ENCODE data around the gene PSMD9.

PSMD9 gene

GRCh38 chr12:121957861-121958515 lies 69.4 kb downstream of the PSMD9 start:
- DNase-seq, result no peak

DNA sequence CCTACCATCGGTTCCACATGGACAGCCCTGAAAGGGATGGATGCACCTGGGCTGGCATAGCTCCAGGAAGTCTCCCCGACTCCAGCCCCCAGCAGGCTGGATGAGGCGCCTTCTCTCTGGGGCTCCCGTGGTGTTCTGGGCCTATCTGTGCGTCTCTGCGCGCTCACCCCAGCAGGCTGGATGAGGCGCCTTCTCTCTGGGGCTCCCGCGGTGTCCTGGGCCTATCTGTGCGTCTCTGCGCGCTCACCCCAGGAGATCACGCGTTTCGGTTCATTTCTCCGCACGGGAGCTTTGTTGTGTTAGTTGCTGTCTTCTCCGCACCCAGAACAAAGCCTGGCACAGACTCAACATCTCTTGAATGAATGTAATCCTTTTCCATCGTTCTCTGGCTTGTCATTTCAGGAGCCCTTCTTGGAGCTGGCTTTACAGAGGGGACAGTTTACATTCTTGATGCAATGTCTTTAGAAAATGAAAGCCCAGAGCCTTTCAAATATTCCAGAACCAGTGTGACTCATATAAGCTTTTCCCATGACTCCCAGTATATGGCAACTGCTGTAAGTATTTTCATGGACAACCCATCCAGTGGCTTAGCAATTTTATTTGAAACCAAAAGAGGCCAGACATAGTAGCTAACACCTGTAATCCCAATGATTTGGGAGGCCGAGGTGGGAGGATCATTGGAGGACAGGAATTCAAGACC lies 70.1 kb downstream of the PSMD9 start:
- DNase-seq, result no peak

GRCh38 chr12:121960541-121960940 lies 72.0 kb downstream of the PSMD9 start:
- DNase-seq, result no peak

DNA sequence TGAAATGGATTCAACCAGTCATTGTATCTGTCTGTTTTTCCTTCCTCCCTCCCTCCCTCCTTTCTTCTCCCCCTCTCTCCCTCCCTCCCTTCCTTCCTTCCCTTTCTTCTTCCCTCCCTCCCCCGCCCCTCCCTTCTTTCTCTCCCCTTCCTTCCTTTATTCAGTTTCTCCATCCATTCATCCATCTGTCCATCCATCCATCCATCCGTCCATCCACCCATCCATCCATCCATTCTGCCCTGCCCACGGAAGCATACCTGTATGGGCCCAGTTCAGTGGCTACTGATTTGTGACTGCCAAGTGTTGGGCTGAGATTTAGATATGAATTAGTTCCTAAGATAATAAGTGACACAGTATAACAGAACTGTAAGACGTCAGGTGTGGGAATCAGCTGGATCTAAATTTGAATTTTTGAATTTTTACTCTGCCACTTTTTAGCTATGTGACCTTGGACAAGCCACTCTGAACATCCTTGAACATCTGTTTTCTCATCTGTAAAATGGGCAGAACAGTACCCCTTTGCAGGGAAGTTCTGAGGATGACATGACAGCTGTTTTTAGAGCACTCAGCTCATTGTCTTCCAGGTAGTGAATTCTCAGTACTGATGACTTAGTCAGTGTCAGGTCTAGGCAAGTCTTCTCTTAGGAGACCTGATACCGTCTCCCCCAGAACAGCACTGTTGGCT lies 72.7 kb downstream of the PSMD9 start:
- no peak for DNase-seq

DNA sequence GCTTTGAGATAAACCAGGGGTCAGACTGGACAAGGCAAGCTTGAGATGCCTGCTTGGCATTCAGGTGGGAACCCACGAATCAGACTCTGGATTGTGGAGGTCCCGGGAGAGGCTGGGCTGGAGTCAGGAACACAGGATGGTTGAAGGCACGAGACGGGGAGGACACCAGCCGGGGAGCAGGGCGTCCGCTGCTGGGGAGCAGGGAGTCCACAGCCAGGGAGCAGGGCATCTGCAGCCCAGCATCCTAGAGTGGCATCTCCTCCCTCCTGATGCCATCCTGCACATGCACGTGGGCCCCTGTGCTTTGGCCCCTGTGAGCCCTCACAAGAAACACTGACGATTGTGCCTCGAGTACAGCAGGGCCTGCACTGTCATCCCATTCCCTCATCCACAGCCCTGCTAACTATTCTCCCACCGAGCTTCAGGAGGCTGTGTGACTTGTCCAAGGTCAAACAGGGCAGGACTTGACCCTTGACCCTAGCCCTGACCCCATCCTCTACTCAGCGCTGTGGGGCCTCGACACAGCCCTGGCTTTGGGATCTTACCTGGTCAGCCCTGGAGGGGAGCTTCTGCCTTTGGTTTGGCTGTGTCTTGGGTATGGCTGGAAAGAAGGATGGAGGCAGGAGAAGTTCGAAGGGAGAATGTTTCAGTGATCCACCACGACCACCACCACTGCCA lies 74.9 kb downstream of the PSMD9 start:
- no peak for DNase-seq

DNA sequence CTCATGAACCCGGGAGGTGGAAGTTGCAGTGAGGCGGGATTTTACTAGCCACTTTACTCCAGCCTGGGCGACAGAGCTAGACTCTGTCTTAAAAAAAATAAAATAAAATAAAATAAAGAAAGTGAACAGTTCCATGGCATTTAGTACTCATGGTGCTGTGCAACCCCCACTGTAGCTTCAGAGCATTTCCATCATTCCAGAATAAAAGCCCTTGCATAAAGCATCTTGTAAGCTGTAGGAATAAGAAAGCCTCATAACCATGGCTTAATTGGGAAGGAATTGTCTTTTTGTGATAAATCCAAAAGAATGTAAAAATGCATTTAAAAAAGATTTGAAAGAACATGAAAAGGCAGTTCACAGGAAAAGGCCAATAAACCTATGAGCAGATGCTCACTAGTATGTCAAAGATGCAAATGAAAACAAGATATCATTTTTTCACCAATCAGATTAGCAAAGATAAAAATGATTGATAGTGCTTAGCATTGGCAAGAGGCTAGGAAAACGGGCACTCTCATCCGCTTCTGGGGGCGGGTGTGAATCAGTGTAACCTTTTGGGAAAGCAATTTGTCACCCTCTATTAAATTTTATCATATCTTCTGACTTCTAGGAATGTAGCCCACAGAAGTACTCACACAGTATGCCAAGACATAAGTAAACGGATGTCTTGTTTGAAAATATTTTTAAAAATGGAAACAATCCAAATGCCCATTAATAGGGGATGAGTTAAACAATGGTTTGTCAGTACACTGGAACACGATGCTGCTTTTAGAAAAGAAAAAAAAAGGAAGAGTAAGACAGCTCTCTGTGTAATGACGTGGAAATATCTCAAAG lies 76.4 kb downstream of the PSMD9 start:
- no peak for DNase-seq

DNA sequence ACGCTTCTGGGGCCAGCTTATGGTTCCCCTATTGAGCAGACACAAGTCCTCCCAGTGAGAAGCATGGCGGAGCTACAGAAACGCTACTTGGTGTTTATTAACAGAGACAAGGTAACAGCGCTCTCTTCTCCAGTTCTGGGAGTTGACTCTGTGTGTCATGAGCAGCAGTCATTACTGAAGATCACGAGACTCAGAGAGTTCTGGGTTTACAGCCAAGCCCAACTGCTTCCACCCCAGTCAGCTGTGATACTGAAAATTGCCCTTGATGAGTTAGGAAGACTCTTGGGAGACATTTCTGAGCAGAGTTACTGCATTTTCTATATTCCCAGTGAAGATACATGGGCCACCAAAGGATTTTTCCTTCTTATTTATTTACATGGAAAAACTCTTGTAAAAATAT lies 78.4 kb downstream of the PSMD9 start:
- DNase-seq, result no peak
